OCI-LY7 (cell line): ENCODE data around the gene SOX13.

Source experiments
- CTCF ChIP-seq: fragments of 200-600 bp; sonication (generic); conservative IDR thresholded peaks from 2 replicates; pipeline ENCODE4 v1.5.1; 2014; ENCODE audit warnings: mild to moderate bottlenecking, antibody characterized with exemption, low read length, moderate library complexity, mixed read lengths
- EZH2phosphoT487 ChIP-seq: fragments of 200-600 bp; sonication (generic); IDR thresholded peaks from 2 replicates; pipeline ENCODE4 v1.6.1; 2018; ENCODE audit warnings: low read depth, borderline replicate concordance, mild to moderate bottlenecking, mixed run types, antibody characterized with exemption, low read length, moderate library complexity, mixed read lengths

GRCh38 chr1:204128464-204128963 lies 55.6 kb downstream of the SOX13 start:
- no peak for TF ChIP-seq CTCF
- TF ChIP-seq EZH2phosphoT487, result no peak
